ENCODE results near the gene GLRA1. TPM values are rescaled to one million over a fixed set of nuclear protein-coding genes. Genes with fewer than 3 reads are reported as not detected.

Gene GLRA1
- total RNA-seq, 2 experiments from 2014 or later = not detected

DNA sequence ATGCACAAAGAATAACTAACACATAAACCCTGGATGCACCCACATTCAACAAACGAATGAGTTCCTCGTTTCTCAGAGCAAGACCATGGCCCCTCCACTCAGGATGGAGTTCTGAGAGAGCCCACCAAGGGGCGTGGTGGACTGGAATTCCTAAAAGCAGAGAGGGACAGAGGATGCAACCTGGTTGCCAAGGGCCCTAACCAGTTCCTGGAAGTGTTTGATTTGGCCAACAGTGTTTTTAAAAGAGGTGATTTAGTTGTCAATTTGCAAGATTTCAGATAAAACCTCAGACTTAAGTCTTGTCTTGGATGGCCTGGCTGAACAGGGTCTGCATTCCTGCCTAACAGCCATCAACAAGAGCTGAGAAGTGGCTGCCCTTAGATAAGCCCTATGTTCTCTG is 34.4 kb downstream of the GLRA1 start:
- Mint-ChIP-seq H3K9me3 (no peaks in the 10 kb centered on the region), H3K4me1 (no peaks in the 10 kb centered on the region), H3K4me3 (no peak overlapping the region), H3K27ac (no peak overlapping the region), H3K36me3 (no peaks in the 10 kb centered on the region), H3K27me3 (no peaks in the 10 kb centered on the region)
- no peak for ATAC-seq (ENCODE audit: low read depth)
- DNase-seq = no peak
- POLR2A ChIA-PET = no interaction called here

DNA sequence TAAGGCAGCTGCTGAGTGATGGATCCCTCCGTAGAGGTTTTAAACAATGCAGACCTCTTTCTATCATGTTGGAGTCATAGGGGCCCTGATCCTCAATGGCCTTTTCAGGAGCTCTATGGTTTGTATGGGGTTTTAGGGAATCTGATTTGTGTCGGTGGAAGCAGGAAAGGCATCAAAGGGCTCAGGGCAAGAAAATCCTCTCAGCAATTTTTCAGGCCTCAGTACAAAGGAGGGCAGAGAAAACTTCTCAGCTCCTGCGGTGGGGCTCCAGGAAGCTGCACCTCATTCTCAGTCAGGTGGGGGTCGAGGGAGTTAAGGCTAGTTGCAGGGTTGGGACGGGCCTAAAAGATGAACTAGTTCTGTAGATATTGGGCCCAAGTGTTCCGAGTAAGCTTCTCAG is 35.0 kb downstream of the GLRA1 start:
- ATAC-seq (ENCODE audit: low read depth) (no peak), DNase-seq (no peak)
- no peaks in the 10 kb centered on the region for H3K36me3 Mint-ChIP-seq
- H3K27me3 Mint-ChIP-seq = no peaks in the 10 kb centered on the region
- POLR2A ChIA-PET = no interaction called here
- no peaks in the 10 kb centered on the region for H3K9me3 Mint-ChIP-seq
- no peaks in the 10 kb centered on the region for H3K4me1 Mint-ChIP-seq
- H3K4me3 Mint-ChIP-seq = no peak overlapping the region
- no peak overlapping the region for H3K27ac Mint-ChIP-seq

DNA sequence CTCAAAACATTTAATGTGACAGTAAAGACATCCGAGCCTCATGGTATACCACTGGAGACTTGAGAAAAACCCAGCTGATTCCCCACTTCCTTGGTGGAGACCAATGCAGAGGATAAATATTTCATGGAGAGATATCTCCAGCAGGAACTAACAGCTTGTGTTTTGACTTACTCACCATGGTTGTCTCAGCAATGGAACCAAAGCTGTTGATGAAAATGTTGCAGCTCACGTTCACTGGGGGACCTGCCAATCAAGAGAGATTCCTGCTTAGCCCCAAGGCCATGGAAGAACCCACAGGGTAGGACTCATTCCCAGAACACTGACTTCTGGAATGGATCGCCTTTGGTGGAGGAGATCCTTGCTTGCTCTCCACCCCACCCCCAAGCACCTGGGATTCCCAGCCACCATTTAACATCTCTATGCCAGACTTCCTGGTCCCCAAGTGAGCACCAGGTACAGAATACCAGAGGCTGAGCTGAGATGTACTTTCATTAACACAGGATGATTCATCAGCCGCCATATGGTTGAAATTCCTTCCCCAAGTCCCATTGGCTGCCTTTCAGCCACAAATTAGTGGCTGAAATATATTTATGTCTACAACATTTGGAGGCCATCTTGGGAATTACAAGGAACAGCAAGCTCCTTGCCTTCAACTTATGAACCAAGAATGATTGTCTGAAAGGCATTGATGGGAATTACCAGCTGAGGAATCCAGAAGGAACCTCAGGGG is 37.9 kb downstream of the GLRA1 start:
- DNase-seq (no peak), ATAC-seq (ENCODE audit: low read depth) (no peak)
- Mint-ChIP-seq H3K36me3 (no peaks in the 10 kb centered on the region), H3K4me3 (no peak overlapping the region), H3K27ac (no peak overlapping the region), H3K4me1 (no peaks in the 10 kb centered on the region), H3K27me3 (no peaks in the 10 kb centered on the region), H3K9me3 (no peaks in the 10 kb centered on the region)
- POLR2A ChIA-PET = no interaction called here

DNA sequence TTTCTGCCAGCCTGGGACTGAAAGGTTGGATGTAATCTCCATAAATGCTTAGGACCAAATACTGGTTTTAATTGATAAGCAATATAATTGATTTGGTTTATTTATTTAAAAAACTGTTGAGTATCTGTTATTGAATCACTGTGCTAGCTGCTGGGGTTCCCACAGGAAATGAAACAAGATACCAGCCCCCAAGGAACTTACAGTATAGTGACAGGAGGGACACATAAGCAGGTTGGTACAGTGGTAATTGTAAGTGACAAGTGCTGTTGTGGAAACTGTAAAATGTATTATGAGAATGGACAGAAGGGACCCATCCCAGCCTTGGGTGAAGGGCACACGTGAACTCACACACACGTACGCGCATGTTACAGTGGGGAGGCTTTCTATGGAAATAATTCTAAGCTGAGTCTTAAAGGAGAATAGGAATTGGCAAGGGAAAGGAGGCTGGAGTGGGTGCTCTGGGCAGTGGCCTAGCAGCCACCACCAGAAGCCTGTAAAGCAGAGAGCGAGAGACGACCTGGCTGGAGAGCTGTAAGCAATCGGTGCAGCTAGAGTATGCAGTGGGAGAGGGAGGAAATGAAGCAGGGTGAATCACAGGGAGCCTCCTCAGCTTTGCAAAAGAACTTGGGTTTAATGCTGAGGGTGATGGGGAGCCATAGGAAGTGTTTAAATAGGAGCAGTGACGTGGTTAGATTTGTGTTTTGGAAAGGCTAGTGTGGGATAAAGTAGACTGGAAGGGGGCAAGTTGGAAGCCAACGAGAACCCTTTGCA is 39.3 kb downstream of the GLRA1 start:
- Mint-ChIP-seq H3K27ac (no peak overlapping the region), H3K36me3 (no peaks in the 10 kb centered on the region), H3K4me1 (no peaks in the 10 kb centered on the region), H3K4me3 (no peak overlapping the region), H3K9me3 (no peaks in the 10 kb centered on the region), H3K27me3 (no peaks in the 10 kb centered on the region)
- ATAC-seq (ENCODE audit: low read depth) (no peak), DNase-seq (no peak)
- POLR2A ChIA-PET = no interaction called here

DNA sequence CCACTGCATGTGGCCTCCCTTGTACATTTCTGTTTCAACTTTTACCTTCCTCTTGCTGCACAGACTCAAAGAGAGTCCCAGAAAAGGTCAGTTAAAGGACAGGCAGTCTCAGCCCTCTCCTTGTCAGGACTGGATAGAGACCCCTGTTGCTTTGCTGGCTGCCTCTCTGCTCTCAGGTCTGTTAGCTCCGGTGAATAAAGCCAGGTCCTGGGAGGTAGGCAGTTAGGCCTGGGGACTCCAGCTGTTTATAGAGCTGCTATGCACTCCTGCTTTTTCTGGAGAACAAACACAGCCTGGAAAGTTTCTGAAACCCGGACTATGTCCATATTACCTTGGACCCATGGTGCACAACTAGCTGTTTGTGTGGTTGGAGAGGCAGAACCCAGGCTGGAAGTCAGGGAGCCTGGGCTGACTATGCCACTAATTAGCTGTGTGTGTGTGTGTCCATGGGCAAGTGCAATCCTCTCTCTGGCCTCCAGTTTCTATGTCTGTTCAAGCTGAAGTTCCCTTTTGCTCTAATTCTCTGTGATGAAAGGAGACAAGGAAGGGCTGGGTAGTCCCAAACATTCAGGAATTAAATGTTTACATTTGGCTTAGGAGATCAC is 42.9 kb downstream of the GLRA1 start:
- DNase-seq (no peak), ATAC-seq (ENCODE audit: low read depth) (no peak)
- H3K4me3 Mint-ChIP-seq = no peak overlapping the region
- H3K36me3 Mint-ChIP-seq = no peaks in the 10 kb centered on the region
- no peak overlapping the region for H3K27ac Mint-ChIP-seq
- H3K4me1 Mint-ChIP-seq = no peaks in the 10 kb centered on the region
- POLR2A ChIA-PET = no interaction called here
- H3K9me3 Mint-ChIP-seq = peaks cover 1% of the 10 kb centered on the region
- no peaks in the 10 kb centered on the region for H3K27me3 Mint-ChIP-seq

DNA sequence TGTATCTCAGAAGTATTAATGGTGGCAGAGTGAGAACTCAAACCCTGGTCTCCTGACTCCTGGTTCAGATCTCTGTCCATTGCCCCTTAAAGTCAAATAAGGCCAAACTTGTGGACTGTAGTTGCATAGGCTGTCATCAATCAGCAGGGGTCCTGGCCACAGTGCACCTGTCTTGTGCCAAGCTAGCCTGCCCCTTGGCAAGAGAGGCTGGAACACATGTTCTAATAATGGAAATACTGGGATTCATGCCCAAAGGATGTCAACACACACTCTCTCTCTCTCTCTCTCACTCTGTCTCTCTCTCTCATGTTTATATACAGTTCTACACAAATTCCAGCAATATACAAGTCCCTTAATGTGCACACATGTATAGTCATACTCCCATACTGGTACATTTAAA is 44.3 kb downstream of the GLRA1 start:
- Mint-ChIP-seq H3K9me3 (peaks cover 1% of the 10 kb centered on the region), H3K27ac (no peak overlapping the region), H3K4me3 (no peak overlapping the region), H3K27me3 (no peaks in the 10 kb centered on the region), H3K36me3 (no peaks in the 10 kb centered on the region), H3K4me1 (no peaks in the 10 kb centered on the region)
- POLR2A ChIA-PET = no interaction called here
- DNase-seq (no peak), ATAC-seq (ENCODE audit: low read depth) (no peak)

DNA sequence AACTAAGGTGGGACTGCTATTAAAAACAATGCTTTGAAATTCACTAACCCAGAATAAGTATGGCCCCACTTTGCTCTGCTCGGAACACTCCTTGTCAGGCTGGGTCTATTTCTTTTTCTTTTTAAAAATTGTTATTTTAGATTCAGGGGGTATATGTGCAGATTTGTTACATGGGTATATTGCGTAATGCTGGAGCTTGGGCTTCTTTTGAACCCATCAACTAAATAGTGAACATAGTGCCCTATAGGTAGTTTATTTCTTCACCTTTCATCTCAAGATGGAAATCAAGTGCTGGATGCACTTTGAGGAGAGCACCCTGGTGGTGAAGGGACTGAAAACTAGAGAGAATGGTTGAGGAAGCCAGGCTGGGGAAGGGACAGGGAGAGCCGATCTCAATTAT is 51.0 kb downstream of the GLRA1 start:
- Mint-ChIP-seq H3K36me3 (no peaks in the 10 kb centered on the region), H3K4me1 (peaks cover under 1% of the 10 kb centered on the region)
- ATAC-seq (ENCODE audit: low read depth) = no peak

DNA sequence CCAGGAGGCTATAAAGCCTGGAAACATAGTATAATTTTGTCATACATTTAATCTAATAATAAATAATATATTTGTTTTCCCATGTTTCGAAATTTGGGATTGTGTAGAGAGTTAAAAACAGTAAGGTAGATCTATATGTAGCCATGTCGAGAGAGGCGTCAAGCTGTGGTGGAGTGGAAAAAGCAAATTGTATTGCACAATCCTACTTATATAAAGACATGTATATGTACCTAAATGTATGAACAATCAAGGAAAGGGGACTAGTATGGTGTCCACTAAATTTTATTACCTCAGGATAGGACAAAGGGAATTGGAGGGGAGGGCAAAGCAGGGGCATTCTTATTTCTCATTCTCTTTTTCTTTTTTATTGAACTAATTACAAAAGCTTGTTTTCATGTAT is 52.0 kb downstream of the GLRA1 start:
- ATAC-seq (ENCODE audit: low read depth) = no peak

More for the DNA sequence above, 51.0 kb downstream of the GLRA1 start:
- peaks cover 7% of the 10 kb centered on the region for H3K9me3 Mint-ChIP-seq
- no peak for DNase-seq
- no peaks in the 10 kb centered on the region for H3K27me3 Mint-ChIP-seq
- H3K27ac Mint-ChIP-seq = no peak overlapping the region
- no peak overlapping the region for H3K4me3 Mint-ChIP-seq
- POLR2A ChIA-PET = no interaction called here

DNA sequence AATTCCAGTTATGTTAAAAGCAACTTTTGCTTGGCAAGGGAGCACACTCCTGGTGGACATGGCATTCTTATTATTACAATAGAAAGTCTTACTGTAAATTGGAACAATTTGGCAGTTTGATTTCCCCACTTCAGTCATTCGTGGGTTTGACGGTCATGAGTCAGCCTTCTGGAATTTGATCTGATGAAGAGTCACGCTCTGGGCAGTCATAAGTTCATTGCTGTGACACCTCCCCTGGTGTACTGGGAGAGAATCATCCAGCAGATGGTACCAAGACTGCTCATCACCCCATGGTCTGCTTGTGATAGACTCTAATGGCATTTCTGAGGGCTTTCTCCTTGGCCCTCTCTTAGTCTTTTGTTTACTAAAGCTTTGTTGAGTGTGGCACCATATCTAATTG is 53.8 kb downstream of the GLRA1 start:
- POLR2A ChIA-PET = no interaction called here
- no peak for ATAC-seq (ENCODE audit: low read depth)
- H3K27ac Mint-ChIP-seq = no peak overlapping the region

More for the DNA sequence above, 52.0 kb downstream of the GLRA1 start:
- no peak for DNase-seq
- Mint-ChIP-seq H3K36me3 (no peaks in the 10 kb centered on the region), H3K27ac (no peak overlapping the region), H3K27me3 (no peaks in the 10 kb centered on the region), H3K9me3 (peaks cover 7% of the 10 kb centered on the region), H3K4me3 (no peak overlapping the region), H3K4me1 (peaks cover 3% of the 10 kb centered on the region)
- POLR2A ChIA-PET = no interaction called here

DNA sequence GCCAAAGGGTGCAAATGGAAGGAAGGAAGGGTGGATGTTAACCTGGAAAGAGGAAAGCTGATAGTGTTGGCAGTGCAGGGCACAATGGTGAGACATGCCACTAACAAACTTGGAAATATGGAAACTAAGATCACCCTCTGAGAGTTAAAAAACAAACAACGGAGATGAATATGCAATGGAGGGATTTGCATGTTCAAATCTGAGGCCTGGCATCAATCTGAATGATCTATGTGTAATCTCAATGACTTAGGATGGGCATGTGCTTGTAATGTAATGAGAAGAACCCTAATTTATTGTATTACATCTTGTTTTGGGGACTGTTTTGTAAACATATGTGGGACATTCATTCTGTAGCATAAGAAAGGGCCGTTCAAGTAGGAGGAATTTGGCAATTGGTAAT is 54.4 kb downstream of the GLRA1 start:
- POLR2A ChIA-PET = no interaction called here
- Mint-ChIP-seq H3K4me1 (peaks cover 3% of the 10 kb centered on the region), H3K36me3 (no peaks in the 10 kb centered on the region), H3K27ac (no peak overlapping the region), H3K9me3 (peaks cover 6% of the 10 kb centered on the region), H3K4me3 (no peak overlapping the region), H3K27me3 (no peaks in the 10 kb centered on the region)
- ATAC-seq (ENCODE audit: low read depth) (no peak), DNase-seq (no peak)

More for the DNA sequence above, 53.8 kb downstream of the GLRA1 start:
- peaks cover 3% of the 10 kb centered on the region for H3K4me1 Mint-ChIP-seq
- H3K36me3 Mint-ChIP-seq = no peaks in the 10 kb centered on the region
- no peaks in the 10 kb centered on the region for H3K27me3 Mint-ChIP-seq
- H3K9me3 Mint-ChIP-seq = peaks cover 6% of the 10 kb centered on the region
- no peak for DNase-seq
- no peak overlapping the region for H3K4me3 Mint-ChIP-seq

DNA sequence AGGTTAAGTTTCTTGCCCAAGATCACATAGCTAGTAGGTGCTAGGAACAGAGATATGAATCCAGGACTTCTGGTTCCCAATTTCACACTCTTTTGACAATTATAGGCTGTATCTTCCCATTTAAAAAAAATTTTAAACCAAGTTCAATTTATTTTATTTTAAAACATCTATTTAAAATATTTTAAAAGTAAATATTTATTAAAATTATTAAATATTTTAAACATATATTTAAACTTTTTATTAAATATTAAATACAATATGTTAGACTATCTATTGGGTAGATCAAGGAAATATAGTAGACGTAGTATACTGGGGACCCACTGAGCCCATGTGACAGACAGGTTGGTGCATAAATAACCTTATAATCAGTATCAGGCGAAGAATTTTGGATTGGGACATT is 54.8 kb downstream of the GLRA1 start:
- ATAC-seq (ENCODE audit: low read depth) = no peak
- Mint-ChIP-seq H3K27ac (no peak overlapping the region), H3K4me1 (peaks cover 3% of the 10 kb centered on the region), H3K36me3 (no peaks in the 10 kb centered on the region), H3K27me3 (no peaks in the 10 kb centered on the region), H3K9me3 (peaks cover 6% of the 10 kb centered on the region), H3K4me3 (no peak overlapping the region)
- DNase-seq = no peak
- POLR2A ChIA-PET = no interaction called here

DNA sequence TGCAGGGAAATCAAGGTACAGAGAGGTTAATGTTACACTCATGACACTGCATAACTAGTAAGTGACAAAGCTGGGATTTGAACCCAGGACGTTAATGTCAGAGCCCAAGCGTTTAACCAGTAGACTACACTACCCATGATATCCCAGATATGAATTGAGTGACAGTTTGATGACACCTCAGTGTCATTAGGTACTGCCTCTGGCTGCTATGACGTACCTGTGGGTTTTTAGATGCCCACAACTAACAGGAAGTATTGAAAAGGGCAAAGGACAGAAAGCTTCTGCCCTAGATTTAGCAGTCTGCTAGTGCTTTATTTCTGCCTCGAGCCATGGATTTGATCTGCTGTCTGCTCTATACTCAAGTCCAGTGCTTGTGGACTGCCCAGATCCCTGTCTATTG is 56.2 kb downstream of the GLRA1 start:
- Mint-ChIP-seq H3K9me3 (peaks cover 3% of the 10 kb centered on the region), H3K36me3 (no peaks in the 10 kb centered on the region), H3K27me3 (no peaks in the 10 kb centered on the region), H3K4me1 (peaks cover 3% of the 10 kb centered on the region), H3K27ac (no peak overlapping the region), H3K4me3 (no peak overlapping the region)
- DNase-seq (no peak), ATAC-seq (ENCODE audit: low read depth) (no peak)
- POLR2A ChIA-PET = no interaction called here

DNA sequence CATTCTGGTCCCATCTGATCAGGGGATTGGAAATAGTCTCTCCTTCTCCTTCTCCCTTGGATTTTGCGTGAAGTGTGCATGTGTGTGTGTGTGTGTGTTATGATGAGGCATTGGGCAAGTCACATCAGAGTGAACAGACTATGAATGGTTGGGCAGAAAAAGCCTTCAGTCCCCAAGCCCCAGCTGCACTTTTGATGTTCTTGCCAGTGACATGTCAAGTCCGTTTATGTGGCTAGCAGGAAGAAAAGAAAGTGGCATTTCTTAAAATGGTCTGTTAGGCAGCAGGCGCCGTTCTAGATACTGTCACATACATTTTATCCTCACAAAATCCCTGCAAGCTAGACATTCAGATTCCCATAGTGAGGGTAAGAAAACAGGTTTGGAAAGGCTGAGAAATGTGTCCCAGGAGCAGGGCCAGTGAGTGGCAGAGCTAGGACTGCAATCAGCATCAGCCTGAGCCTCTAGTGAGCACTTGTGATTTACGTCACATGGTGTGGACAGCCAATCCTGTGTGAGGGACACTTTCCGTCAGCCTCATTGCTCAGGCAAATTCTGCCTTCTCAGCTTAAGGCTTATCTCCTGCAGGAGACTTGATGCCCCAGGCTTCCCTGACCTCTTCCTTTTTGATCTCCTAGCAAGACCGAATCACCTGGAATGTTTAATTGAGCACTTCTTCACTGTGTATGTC is 60.4 kb downstream of the GLRA1 start:
- no peaks in the 10 kb centered on the region for H3K9me3 Mint-ChIP-seq
- POLR2A ChIA-PET = no interaction called here
- H3K4me3 Mint-ChIP-seq = no peak overlapping the region
- ATAC-seq (ENCODE audit: low read depth) (no peak), DNase-seq (no peak)
- H3K27me3 Mint-ChIP-seq = no peaks in the 10 kb centered on the region
- H3K27ac Mint-ChIP-seq = no peak overlapping the region
- H3K4me1 Mint-ChIP-seq = peaks cover 3% of the 10 kb centered on the region
- H3K36me3 Mint-ChIP-seq = no peaks in the 10 kb centered on the region

All from activated naive CD8-positive, alpha-beta T cell treated with anti-CD3 and anti-CD28 coated beads, Interleukin-2, amount 10 ng/mL, durations not matched to agents 7 days and 5 days (primary cell).